Measurements from ENCODE around the gene BMP5. TPM values are rescaled to one million over a fixed set of nuclear protein-coding genes. Genes with fewer than 3 reads are reported as not detected.

Gene BMP5
- total and polyA plus RNA-seq, 9 of the 15 experiments (the other 6 are each of a cell fraction or from before 2014, with no cell fraction given) = not detected

- H3K9me3 ChIP-seq (replicated peaks; ENCODE audit: control insufficient read depth, insufficient read depth, low read depth, low read length) = no peaks in the 10 kb centered on the region; the same call in 1 of the 2 replicates
- H4K20me1 ChIP-seq (replicated peaks; ENCODE audit: control insufficient read depth, insufficient read depth, low read length) = no peaks in the 10 kb centered on the region
- ChIA-PET POLR2A (no interaction called here), CTCF (ENCODE audit: low intra/inter-chr PET ratio) (no interaction called here)
- no peaks in the 10 kb centered on the region for H3K9me1 ChIP-seq (ENCODE audit: control insufficient read depth, insufficient read depth, low read length)
- H3K4me1 ChIP-seq (replicated peaks in 1 of 2; ENCODE audit: control insufficient read depth in 2 of 2, insufficient read depth in 2 of 2, low read length in 2 of 2) = no peaks in the 10 kb centered on the region
- 0% methylated on average over 3 of the region's 3 CpGs for WGBS (ENCODE audit: insufficient coverage, low coverage, missing lambda C conversion rate)
- intact Hi-C loops (cut with micrococcal nuclease) = no loop called here
- ATAC-seq (no peak), DNase-seq (ENCODE audit: extremely low read depth in 1 of 4, low spot score in 3 of 4) (no peak), FAIRE-seq (no peak)
- H2AFZ ChIP-seq (ENCODE audit: low read depth, low read length) = no peak overlapping the region
- H3K27me3 ChIP-seq (ENCODE audit: control insufficient read depth in 2 of 2, insufficient read depth in 2 of 2, low read length in 2 of 2) = no peaks in the 10 kb centered on the region
- H3K36me3 ChIP-seq (ENCODE audit: control insufficient read depth, insufficient read depth, low read length) = no peaks in the 10 kb centered on the region
- no peak overlapping the region for H3K27ac ChIP-seq (ENCODE audit: extremely low read depth, low read depth, low read length)
- in situ Hi-C loops (cut with MboI) = no loop called here
- H3K9ac ChIP-seq (ENCODE audit: insufficient read depth in 1 of 2, low read depth in 2 of 2, low read length in 2 of 2) = no peak overlapping the region
- H3K4me2 ChIP-seq (ENCODE audit: insufficient read depth, low read length) = no peak overlapping the region
- no TSS peak for BruUV-seq (replicated peaks)
- no peaks in the 10 kb centered on the region for H3K79me2 ChIP-seq (ENCODE audit: control insufficient read depth, insufficient read depth, low read length)
- no peak overlapping the region for H3K4me3 ChIP-seq
- TF ChIP-seq DEAF1 (CRISPR knock-in tag; IDR thresholded peaks at IDR 0.05) (no peak), MAFK (IDR thresholded peaks at IDR 0.05; ENCODE audit: low read length) (no peak), GABPA (tag; conservative IDR thresholded peaks at IDR 0.05; ENCODE audit: low read depth) (no peak), ILK (tag; IDR thresholded peaks at IDR 0.05; ENCODE audit: borderline replicate concordance, low read depth) (no peak), ZNF695 (CRISPR knock-in tag; IDR thresholded peaks at IDR 0.05) (no peak)
These were observed 5.1 kb downstream of the BMP5 start for GRCh38 chr6:55870181-55870813.

Data from K562 (cell line).